ENCODE measurements around the gene ANTXR2. TPM values are rescaled to one million over a fixed set of nuclear protein-coding genes. Genes with fewer than 3 reads are reported as not detected.
A peak's percentile ranks its signal among the peaks of the same experiment; 100 is the strongest.

The ANTXR2 gene
- total RNA-seq, 1 experiment from 2014 or later: 72.0 TPM

DNA sequence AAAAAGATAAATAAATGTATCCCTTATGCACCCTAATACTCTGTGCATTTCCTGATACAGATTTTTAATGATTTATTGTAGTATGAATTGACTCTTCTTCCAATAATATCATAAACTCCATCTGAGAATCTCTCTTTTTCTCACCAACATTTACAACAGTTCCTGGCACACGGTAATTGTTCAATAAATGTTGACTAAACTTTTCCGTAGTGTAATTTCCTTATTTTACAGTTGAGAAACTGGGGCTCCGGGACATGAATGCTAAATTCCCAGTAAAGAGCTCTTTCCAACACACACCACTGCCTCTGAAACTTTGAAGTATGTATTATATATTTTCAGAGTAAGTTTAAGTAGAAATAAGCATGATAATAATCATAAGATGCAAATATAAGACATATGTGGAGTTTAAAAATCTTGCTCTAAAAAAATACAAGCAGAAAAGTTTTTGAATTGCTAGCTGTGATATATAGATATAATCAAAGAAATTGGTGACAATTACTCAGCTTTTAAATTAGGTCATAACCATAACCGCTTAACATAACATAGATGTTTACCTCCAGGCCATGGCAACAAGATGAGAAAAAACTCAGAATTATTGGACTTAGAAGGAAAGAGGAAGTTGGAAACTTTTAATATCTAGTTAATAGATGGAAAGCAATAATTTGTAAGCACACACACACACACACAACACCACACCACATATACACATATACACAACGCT lies 28.2 kb upstream of the ANTXR2 start:
- Histone ChIP-seq H3K9me3 (replicated peaks) (no peaks in the 10 kb centered on the region), H3K36me3 (no peaks in the 10 kb centered on the region), H3K4me3 (no peak overlapping the region), H3K4me1 (replicated peaks) (peaks cover 17% of the 10 kb centered on the region), H3K27ac (no peak overlapping the region), H3K27me3 (replicated peaks) (no peaks in the 10 kb centered on the region)
- DNase-seq (ENCODE audit: low read depth in 1 of 2, low spot score in 2 of 2): no peak

DNA sequence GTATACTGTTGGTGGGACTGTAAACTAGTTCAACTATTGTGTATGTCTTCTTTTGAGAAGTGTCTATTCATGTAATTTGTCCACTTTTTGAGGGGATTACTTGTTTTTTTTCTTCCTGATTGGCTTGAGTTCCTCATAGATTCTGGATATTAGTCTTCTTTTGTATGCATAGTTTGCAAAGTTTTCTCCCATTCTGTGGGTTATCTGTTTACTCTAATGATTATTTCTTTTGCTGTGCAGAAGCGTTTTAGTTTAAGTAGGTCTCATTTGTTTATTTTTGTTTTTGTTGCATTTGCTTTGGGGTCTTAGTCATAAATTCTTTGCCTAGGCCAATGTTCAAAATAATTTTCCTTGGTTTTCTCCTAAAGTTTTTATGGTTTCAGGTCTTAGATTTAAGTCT lies 26.6 kb upstream of the ANTXR2 start:
- DNase-seq (ENCODE audit: low read depth in 1 of 2, low spot score in 2 of 2): peak in 1 of 2 experiments; percentile 59
- H3K4me1 ChIP-seq (replicated peaks): peaks cover 17% of the 10 kb centered on the region
- no peaks in the 10 kb centered on the region for H3K36me3 ChIP-seq
- H3K4me3 ChIP-seq: no peak overlapping the region
- no peak overlapping the region for H3K27ac ChIP-seq
- H3K9me3 ChIP-seq (replicated peaks): no peaks in the 10 kb centered on the region
- H3K27me3 ChIP-seq (replicated peaks): no peaks in the 10 kb centered on the region

DNA sequence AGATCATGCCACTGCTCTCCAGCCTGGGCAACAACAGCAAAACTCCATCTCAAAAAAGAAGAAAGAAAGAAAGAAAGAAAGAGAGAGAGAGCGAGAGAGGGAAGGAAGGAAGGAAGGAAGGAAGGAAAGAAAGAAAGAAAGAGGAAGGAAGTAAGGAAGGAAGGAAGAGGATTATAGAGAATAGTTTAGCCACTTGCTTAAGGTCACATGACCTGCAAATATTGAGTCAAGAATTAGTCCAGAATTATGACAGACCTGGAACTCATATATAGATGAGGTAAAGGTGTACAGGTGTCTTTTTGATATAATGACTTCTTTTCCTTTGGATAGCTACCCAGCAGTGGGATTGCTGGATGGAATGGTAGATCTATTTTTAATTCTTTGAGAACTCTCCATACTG lies 25.6 kb upstream of the ANTXR2 start:
- no peak overlapping the region for H3K4me3 ChIP-seq
- H3K9me3 ChIP-seq (replicated peaks): no peaks in the 10 kb centered on the region

DNA sequence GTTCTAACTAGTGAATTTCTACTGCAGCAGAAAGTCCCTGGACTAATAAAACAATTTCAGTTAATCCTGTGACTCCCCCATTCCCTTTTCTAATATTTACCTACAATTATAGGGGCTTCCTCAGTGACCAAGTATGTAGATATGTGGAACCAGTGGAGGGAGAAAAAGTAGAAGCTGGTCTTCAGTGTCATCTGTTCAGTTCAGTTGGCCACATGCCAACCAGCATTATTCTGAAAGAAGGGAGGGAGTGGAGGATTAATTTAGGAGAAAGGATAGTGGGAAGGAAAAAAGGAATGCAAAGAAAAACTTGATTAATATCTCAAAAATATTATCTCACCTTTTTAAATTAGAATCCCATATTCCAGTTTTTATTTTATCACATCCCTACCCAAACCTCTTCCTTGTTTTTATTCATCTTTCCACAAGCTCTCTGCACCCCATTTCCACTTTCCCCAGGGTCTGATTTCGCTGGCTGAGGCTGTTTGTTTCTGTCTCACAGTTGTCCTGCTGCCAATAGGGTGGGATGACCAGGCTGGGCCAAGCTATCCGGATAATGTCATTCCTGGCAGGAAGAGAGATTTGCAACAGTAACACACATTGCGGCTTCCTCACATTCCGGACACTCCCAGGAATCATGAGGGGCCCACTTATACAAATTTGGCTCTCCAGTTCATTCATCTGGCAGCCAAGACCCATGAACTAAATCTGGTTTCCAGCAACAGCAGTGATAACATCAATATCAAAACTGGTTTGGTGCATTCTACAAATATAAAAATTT lies 24.6 kb upstream of the ANTXR2 start:
- Histone ChIP-seq H3K9me3 (replicated peaks) (no peaks in the 10 kb centered on the region), H3K27ac (no peak overlapping the region), H3K36me3 (no peaks in the 10 kb centered on the region), H3K4me1 (replicated peaks) (peaks cover 17% of the 10 kb centered on the region), H3K4me3 (no peak overlapping the region), H3K27me3 (replicated peaks) (no peaks in the 10 kb centered on the region)
- peak in 1 of 2 experiments; percentile 23 for DNase-seq (ENCODE audit: low read depth in 1 of 2, low spot score in 2 of 2)

More for the DNA sequence above, 25.6 kb upstream of the ANTXR2 start:
- Histone ChIP-seq H3K27me3 (replicated peaks) (no peaks in the 10 kb centered on the region), H3K36me3 (no peaks in the 10 kb centered on the region), H3K4me1 (replicated peaks) (peaks cover 17% of the 10 kb centered on the region), H3K27ac (no peak overlapping the region)
- DNase-seq (ENCODE audit: low read depth in 1 of 2, low spot score in 2 of 2): no peak

DNA sequence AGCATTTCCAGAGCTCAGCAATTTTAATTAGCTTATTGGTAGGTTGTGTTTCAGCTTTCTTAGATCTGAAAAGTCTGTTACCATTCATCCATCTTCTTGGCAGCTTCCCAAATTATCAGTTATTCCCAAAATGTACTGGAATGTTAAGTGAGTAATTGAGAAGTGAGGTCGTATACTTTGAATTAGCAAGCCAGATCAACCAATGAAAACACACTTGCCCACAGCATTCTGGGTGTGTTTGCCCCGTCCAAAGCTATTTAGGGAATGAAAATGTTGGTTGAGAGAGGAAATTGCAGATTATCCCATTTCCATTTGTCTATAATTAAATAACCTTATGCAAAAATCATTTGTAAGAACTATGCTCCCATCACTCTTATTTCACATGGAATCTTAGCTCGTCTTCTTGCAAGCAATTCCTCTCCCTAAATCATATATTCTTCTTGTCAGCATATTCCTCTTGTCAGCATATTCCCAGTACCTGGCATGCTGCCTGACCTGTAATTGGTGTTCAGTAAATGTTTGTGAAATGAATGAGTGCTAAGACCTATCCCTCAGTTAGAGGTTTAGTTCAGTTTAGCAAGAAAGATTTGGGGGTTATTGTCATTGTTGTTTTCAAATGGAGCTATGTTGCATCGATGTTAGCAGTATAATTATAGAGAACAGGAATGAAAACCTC lies 23.3 kb upstream of the ANTXR2 start:
- Histone ChIP-seq H3K36me3 (no peaks in the 10 kb centered on the region), H3K4me3 (no peak overlapping the region), H3K27me3 (replicated peaks) (no peaks in the 10 kb centered on the region), H3K27ac (no peak overlapping the region), H3K4me1 (replicated peaks) (peaks cover 17% of the 10 kb centered on the region), H3K9me3 (replicated peaks) (no peaks in the 10 kb centered on the region)
- no peak for DNase-seq (ENCODE audit: low read depth in 1 of 2, low spot score in 2 of 2)

DNA sequence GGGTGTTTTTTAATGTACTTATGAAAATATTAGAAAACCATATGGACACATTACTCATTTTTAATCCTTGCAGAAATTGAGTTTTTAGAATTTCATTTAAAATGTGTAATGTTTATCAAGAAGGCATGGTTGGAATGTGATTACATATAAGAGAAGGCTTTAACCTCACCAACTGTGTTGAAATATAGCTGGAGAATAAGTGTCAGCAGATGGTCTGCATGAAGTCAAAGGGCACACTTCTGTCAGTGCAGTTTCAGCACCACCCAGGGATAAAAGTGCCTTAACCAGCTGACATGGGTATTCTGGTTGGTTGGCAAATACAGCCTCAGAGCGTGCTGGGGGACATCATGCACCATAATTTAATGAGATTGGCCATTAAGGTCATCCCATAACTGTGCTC lies 21.2 kb upstream of the ANTXR2 start:
- H3K9me3 ChIP-seq (replicated peaks): no peaks in the 10 kb centered on the region
- H3K36me3 ChIP-seq: no peaks in the 10 kb centered on the region
- H3K4me1 ChIP-seq (replicated peaks): peaks cover 6% of the 10 kb centered on the region
- no peak overlapping the region for H3K27ac ChIP-seq
- DNase-seq (ENCODE audit: low read depth in 1 of 2, low spot score in 2 of 2): no peak
- no peak overlapping the region for H3K4me3 ChIP-seq
- H3K27me3 ChIP-seq (replicated peaks): no peaks in the 10 kb centered on the region

DNA sequence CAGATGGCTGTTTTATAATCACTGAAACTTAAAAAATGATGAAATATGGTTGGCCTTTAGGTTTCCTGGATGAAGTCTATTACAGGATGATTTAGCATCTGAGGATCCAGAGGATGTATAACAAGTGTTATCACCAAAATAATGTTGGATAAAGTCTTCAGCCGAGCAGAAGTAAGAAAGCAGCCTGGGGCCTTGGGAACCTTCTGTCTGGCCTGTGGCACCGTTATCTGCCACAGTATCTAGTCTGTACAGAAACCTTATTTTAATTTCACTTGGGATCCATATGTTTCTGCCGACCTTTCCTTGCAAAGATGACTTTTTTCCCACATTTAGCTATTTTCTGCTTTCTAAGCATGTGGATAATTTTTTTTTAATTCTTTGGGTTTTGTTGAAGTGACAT lies 20.5 kb upstream of the ANTXR2 start:
- H3K4me3 ChIP-seq: no peak overlapping the region
- H3K27me3 ChIP-seq (replicated peaks): no peaks in the 10 kb centered on the region
- H3K9me3 ChIP-seq (replicated peaks): no peaks in the 10 kb centered on the region
- no peak for DNase-seq (ENCODE audit: low read depth in 1 of 2, low spot score in 2 of 2)
- H3K36me3 ChIP-seq: no peaks in the 10 kb centered on the region
- peaks cover 6% of the 10 kb centered on the region for H3K4me1 ChIP-seq (replicated peaks)
- H3K27ac ChIP-seq: no peak overlapping the region

DNA sequence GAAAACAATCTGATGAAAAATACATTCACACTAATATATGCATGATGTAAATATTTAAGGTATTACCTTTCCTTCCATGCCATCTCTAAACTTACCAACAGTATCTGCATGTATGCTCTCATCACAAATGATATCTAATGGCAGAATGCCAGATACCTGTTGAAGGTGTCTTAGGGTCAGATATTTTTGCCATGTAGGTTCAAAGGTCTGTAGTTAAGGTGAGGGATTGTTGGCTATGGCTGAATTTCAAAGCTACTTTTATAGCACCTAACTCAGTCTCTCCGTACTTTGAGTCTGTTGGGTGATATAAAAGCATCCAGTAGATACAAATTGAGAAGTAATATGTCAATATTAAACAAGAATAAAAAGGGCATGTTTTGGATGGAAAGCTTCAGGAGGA lies 19.8 kb upstream of the ANTXR2 start:
- Histone ChIP-seq H3K9me3 (replicated peaks) (no peaks in the 10 kb centered on the region), H3K4me1 (replicated peaks) (peaks cover 6% of the 10 kb centered on the region), H3K36me3 (no peaks in the 10 kb centered on the region), H3K27me3 (replicated peaks) (no peaks in the 10 kb centered on the region), H3K4me3 (no peak overlapping the region), H3K27ac (no peak overlapping the region)
- DNase-seq (ENCODE audit: low read depth in 1 of 2, low spot score in 2 of 2): no peak

DNA sequence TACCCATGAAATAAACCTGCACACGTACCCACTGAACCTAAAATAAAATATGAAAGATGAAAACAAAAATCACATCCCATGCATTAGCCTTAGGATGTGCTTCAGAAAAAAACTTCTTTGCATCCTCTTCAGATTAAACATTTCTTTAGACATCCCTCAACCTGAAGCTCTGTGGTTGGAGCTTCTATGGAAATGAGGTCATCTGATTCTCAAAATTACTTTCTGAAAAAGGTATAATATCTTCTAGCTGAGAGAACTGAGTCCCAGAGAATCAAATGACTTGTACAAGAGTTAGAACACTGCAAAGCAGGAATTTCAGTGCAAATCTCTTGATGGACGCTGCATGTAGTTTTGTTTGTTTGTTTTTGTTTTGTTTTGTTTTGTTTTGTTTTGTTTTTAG lies 19.1 kb upstream of the ANTXR2 start:
- Histone ChIP-seq H3K36me3 (no peaks in the 10 kb centered on the region), H3K27ac (no peak overlapping the region), H3K27me3 (replicated peaks) (no peaks in the 10 kb centered on the region), H3K9me3 (replicated peaks) (no peaks in the 10 kb centered on the region), H3K4me3 (no peak overlapping the region), H3K4me1 (replicated peaks) (no peaks in the 10 kb centered on the region)
- DNase-seq (ENCODE audit: low read depth in 1 of 2, low spot score in 2 of 2): no peak

DNA sequence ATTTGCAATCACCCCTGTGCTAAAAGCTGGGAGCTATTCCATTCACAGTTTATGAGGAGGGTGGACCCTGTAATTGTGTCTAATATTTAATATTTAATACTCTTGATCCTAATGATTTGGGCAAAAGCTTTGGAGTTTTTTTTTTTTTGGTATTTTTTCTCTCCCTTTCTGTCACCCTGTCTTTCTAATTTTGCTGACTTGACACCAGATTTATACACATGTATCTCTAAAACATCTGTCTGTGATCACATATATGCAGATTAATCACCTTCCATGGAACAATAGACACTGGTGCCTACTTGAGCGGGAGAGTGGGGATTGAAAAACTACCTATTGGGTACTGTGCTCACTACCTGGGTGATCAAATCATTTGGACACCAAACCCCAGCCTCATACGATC lies 18.7 kb upstream of the ANTXR2 start:
- no peak for DNase-seq (ENCODE audit: low read depth in 1 of 2, low spot score in 2 of 2)
- H3K36me3 ChIP-seq: no peaks in the 10 kb centered on the region
- H3K4me1 ChIP-seq (replicated peaks): no peaks in the 10 kb centered on the region
- no peaks in the 10 kb centered on the region for H3K27me3 ChIP-seq (replicated peaks)
- no peak overlapping the region for H3K4me3 ChIP-seq
- no peaks in the 10 kb centered on the region for H3K9me3 ChIP-seq (replicated peaks)
- H3K27ac ChIP-seq: no peak overlapping the region

DNA sequence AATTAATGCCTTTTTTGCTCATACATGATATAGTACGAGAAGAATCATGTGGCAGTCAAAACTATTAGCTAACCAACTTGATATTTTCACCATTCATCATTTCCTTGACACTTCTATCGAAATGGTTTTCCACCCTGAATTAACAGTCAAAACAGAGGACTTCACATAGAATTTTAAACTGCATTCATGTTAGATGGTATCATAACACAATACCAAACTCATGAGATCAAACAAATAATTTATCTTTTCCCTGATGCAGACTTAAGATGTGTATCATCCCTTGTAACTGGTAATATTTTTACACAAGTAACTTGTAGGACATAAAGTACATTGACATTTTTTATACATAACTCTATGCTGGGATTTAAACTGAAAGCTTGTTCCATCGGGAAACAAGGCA lies 18.2 kb upstream of the ANTXR2 start:
- Histone ChIP-seq H3K27me3 (replicated peaks) (no peaks in the 10 kb centered on the region), H3K36me3 (no peaks in the 10 kb centered on the region), H3K9me3 (replicated peaks) (no peaks in the 10 kb centered on the region), H3K27ac (no peak overlapping the region), H3K4me1 (replicated peaks) (no peaks in the 10 kb centered on the region), H3K4me3 (no peak overlapping the region)
- no peak for DNase-seq (ENCODE audit: low read depth in 1 of 2, low spot score in 2 of 2)

DNA sequence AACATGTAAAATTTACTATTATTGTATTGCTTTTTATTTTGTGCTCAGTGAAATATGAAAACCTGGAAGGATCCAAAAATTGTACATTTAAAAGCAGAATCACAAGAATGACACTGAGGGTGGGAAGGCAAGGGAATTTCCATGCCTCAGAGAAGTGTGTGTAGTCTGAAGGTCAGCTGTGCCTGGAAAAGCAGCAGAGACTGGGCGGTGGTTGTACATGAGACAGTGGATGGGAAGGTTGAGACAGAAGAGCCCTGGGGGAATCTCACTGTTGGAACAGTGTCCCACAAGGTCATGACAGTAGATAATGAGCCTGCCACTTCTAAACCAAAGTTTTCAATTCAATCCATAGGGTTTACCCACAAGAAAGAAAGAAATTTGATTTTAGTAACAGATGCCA lies 17.1 kb upstream of the ANTXR2 start:
- DNase-seq (ENCODE audit: low read depth in 1 of 2, low spot score in 2 of 2): no peak
- no peak overlapping the region for H3K4me3 ChIP-seq
- no peaks in the 10 kb centered on the region for H3K4me1 ChIP-seq (replicated peaks)
- no peaks in the 10 kb centered on the region for H3K9me3 ChIP-seq (replicated peaks)
- H3K36me3 ChIP-seq: no peaks in the 10 kb centered on the region
- no peaks in the 10 kb centered on the region for H3K27me3 ChIP-seq (replicated peaks)
- no peak overlapping the region for H3K27ac ChIP-seq

DNA sequence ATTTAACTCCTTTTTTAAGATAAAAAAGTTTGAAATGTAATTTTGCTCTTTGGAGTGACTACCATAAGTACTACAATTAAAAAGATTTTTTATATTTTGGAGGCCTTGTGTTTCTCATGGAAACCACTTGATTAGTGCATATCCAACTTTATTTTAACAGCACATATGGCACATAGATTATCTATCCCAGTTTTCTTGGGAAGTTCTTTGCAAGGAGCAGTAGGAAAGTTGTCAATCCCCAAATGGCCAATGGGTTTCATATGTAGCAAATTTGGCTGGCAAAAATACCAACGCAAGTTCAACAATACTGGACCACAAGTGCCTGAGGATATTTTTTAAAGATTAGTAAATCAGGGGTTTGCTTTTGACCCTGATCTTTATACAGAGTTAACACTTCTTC lies 15.4 kb upstream of the ANTXR2 start:
- no peak for DNase-seq (ENCODE audit: low read depth in 1 of 2, low spot score in 2 of 2)
- Histone ChIP-seq H3K36me3 (no peaks in the 10 kb centered on the region), H3K27me3 (replicated peaks) (no peaks in the 10 kb centered on the region), H3K4me1 (replicated peaks) (no peaks in the 10 kb centered on the region), H3K27ac (no peak overlapping the region), H3K9me3 (replicated peaks) (no peaks in the 10 kb centered on the region), H3K4me3 (no peak overlapping the region)

DNA sequence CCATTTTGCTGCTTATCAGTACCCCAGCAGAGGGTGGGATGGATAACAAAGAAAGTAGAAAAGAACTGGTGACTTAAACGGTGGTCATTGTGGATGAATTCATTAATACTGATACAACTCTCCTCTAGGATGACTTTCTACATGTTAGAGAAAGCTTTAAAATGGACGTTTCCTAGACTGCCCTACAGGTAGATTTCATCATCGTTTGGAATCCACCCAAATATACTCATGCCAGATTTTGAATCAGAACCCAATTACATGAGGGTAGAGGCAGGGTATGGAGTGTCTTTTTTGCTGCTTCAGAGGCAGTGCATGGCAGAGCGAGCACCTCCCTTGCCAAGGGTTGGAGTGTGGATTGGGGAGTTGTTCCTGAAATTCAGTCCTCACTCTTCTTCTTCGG lies 13.3 kb upstream of the ANTXR2 start:
- H3K27ac ChIP-seq: no peak overlapping the region
- H3K27me3 ChIP-seq (replicated peaks): no peaks in the 10 kb centered on the region
- H3K36me3 ChIP-seq: no peaks in the 10 kb centered on the region
- no peaks in the 10 kb centered on the region for H3K9me3 ChIP-seq (replicated peaks)
- DNase-seq (ENCODE audit: low read depth in 1 of 2, low spot score in 2 of 2): no peak
- H3K4me1 ChIP-seq (replicated peaks): no peaks in the 10 kb centered on the region
- no peak overlapping the region for H3K4me3 ChIP-seq

Data from SJSA1 (cell line).